ENCODE data around the gene EXOSC9. TPM values are rescaled to one million over a fixed set of nuclear protein-coding genes. Genes with fewer than 3 reads are reported as not detected.

EXOSC9 gene
- total RNA-seq, 2 donors from 2014 or later, result 57.6 to 58.8 TPM

- Mint-ChIP-seq H3K4me1 (peaks cover 6% of the 10 kb centered on the region), H3K4me3 (no peak overlapping the region), H3K27ac (no peak overlapping the region), H3K27me3 (peaks cover 48% of the 10 kb centered on the region), H3K36me3 (ENCODE audit: low read depth) (peaks cover 2% of the 10 kb centered on the region)
- DNase-seq (no peak), ATAC-seq (no peak)
- H3K9me3 ChIP-seq (ENCODE audit: control insufficient read depth, low read length, poor library complexity, severe bottlenecking), result no peaks in the 10 kb centered on the region
Observed at GRCh38 chr4:121792966-121793365, 8.2 kb upstream of the EXOSC9 start.

DNA sequence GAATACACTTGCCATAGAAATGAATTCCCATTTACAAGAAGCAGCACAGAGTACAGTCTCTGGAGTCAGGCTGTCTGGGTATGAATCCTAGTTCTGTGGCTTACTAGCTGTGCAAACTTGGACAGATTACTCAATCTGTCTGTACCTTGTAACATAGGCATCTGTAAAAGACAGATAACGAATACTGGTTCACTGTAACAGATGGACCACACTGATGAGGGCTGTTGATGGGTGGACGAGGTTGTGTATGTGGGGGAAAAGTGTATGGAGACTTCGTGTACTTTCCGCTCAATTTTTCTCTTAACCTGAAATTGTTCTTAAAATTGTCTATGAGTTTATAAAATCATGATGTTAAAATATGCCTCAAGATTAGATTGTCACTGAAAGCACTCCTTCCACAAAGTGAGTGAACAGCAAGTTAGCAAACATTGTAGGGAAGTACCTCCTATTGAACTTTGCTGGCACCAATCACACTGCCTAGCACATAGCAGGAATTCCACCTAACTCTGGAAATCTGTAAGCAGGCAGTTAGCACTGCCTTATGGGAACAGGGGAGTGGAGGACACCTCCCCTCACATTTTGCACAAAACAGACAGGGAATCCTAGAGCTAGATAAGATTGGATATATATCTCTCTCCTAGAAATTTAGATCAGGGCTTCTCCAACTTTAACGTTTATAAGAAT lies 6.5 kb upstream of the EXOSC9 start:
- Mint-ChIP-seq H3K4me3 (no peak overlapping the region), H3K27me3 (peaks cover 31% of the 10 kb centered on the region), H3K27ac (no peak overlapping the region), H3K36me3 (ENCODE audit: low read depth) (no peaks in the 10 kb centered on the region), H3K4me1 (peaks cover 9% of the 10 kb centered on the region)
- no peaks in the 10 kb centered on the region for H3K9me3 ChIP-seq (ENCODE audit: control insufficient read depth, low read length, poor library complexity, severe bottlenecking)
- ATAC-seq (no peak), DNase-seq (no peak)

- no peak for ATAC-seq
- Mint-ChIP-seq H3K27me3 (peaks cover 24% of the 10 kb centered on the region), H3K4me1 (peaks cover 20% of the 10 kb centered on the region), H3K27ac (no peak overlapping the region), H3K36me3 (ENCODE audit: low read depth) (peaks cover 4% of the 10 kb centered on the region), H3K4me3 (peak overlapping the region; percentile 62)
- DNase-seq, result no peak
- no peaks in the 10 kb centered on the region for H3K9me3 ChIP-seq (ENCODE audit: control insufficient read depth, low read length, poor library complexity, severe bottlenecking)
Observed at GRCh38 chr4:121796283-121796682, 4.8 kb upstream of the EXOSC9 start.

DNA sequence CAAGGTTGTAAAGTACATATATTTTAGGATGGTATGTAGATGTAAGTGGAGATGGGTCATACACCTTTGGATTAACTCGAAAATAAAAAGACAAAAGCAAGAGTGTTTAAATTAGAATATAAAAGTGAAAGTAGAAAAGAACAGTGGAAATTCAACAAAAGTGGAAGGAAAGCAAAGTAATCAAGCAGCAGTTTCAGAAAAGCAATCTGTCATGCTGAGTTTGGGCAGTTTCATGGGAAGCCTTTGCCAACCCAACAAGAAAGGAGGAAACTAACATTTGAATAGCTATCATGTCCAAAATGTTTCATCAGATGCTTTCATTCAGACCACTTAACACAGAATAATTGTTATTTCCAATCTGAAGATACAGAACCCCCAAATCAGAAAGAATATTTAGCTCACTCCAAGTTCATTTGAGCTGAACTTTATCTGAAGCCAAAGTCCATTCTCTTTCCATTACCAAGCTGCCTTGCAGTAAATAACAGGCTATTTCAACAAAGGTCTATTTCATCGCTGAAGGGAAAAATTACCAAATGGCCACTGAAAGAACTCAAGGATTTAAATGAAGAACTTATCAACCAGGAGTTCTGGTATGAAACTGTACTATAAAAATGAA lies 1.8 kb upstream of the EXOSC9 start:
- Mint-ChIP-seq H3K27me3 (peaks cover 10% of the 10 kb centered on the region), H3K4me1 (peaks cover 29% of the 10 kb centered on the region), H3K36me3 (ENCODE audit: low read depth) (peaks cover 4% of the 10 kb centered on the region), H3K4me3 (peak overlapping the region; percentile 19), H3K27ac (peak overlapping the region; percentile 99)
- no peaks in the 10 kb centered on the region for H3K9me3 ChIP-seq (ENCODE audit: control insufficient read depth, low read length, poor library complexity, severe bottlenecking)
- ATAC-seq (no peak), DNase-seq (no peak)

DNA sequence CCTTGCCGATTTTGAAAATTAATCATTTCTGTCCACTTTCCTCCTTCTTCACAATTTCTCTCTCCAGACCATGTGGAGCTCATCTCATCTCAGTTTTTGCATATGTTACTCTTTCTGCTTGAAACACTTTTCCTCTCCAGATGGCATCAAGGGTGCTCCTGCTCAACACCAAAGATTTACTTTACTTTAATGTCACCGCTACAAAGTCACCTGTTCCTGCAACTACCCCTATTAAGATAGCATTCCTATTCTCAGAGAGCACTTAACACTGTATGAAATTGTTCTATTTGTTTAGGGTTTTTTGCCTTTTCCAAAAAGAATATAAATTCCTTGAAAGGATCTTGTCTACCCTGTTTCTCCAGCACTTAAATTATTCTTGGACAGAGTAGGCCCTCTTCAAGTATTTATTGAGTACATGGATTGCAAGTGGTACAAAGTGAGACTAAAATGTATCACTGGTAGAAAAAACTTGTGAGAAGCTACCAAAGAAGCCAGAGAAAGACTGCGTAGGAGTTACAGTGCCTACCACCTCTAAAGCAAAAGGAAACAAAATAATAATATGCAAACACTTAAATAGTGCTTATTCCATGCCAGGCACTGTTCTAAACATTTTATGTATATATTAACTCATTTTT lies 1.1 kb upstream of the EXOSC9 start:
- ATAC-seq, result no peak
- Mint-ChIP-seq H3K27me3 (peaks cover 4% of the 10 kb centered on the region), H3K36me3 (ENCODE audit: low read depth) (peaks cover 4% of the 10 kb centered on the region), H3K4me1 (peaks cover 29% of the 10 kb centered on the region), H3K27ac (peak overlapping the region; percentile 99), H3K4me3 (peak overlapping the region; percentile 95)
- no peak for DNase-seq
- no peaks in the 10 kb centered on the region for H3K9me3 ChIP-seq (ENCODE audit: control insufficient read depth, low read length, poor library complexity, severe bottlenecking)

GRCh38 chr4:121800638-121800960 lies 524 bp upstream of the EXOSC9 start:
- peak overlapping the region; percentile 99 for H3K27ac Mint-ChIP-seq
- H3K4me1 Mint-ChIP-seq, result peaks cover 29% of the 10 kb centered on the region
- H3K36me3 Mint-ChIP-seq (ENCODE audit: low read depth), result peaks cover 7% of the 10 kb centered on the region
- H3K4me3 Mint-ChIP-seq, result peak overlapping the region; percentile 95
- peak; percentile 25 for ATAC-seq
- DNase-seq, result no peak
- H3K9me3 ChIP-seq (ENCODE audit: control insufficient read depth, low read length, poor library complexity, severe bottlenecking), result no peaks in the 10 kb centered on the region
- H3K27me3 Mint-ChIP-seq, result peaks cover 4% of the 10 kb centered on the region

DNA sequence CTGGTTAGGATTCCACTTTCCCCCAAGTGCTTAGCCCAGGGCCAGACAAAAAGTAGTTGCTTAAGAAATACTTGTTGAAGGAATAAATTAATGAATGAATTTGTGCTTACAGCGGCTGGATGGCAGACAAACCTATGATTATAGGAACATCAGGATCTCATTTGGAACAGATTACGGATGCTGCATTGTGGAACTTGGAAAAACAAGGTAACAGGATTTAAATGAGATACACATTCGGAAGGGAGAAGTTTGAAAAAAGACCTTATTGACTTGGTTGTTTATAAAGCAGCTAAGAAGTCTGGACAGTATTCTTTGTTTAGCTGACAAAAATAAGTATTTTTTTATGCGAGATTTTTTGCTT lies 572 bp downstream of the EXOSC9 start:
- H3K9me3 ChIP-seq (ENCODE audit: control insufficient read depth, low read length, poor library complexity, severe bottlenecking), result no peaks in the 10 kb centered on the region
- ATAC-seq (no peak), DNase-seq (no peak)
- H3K4me1 Mint-ChIP-seq, result peaks cover 25% of the 10 kb centered on the region
- H3K27me3 Mint-ChIP-seq, result no peaks in the 10 kb centered on the region
- peaks cover 7% of the 10 kb centered on the region for H3K36me3 Mint-ChIP-seq (ENCODE audit: low read depth)
- peak overlapping the region; percentile 95 for H3K4me3 Mint-ChIP-seq
- peak overlapping the region; percentile 99 for H3K27ac Mint-ChIP-seq

GRCh38 chr4:121806411-121806810 lies 5.3 kb downstream of the EXOSC9 start:
- Mint-ChIP-seq H3K27ac (no peak overlapping the region), H3K4me1 (peaks cover 14% of the 10 kb centered on the region), H3K36me3 (ENCODE audit: low read depth) (peaks cover 8% of the 10 kb centered on the region), H3K27me3 (no peaks in the 10 kb centered on the region), H3K4me3 (no peak overlapping the region)
- no peaks in the 10 kb centered on the region for H3K9me3 ChIP-seq (ENCODE audit: control insufficient read depth, low read length, poor library complexity, severe bottlenecking)
- no peak for DNase-seq
- no peak for ATAC-seq

GRCh38 chr4:121811122-121811521 lies 10.0 kb downstream of the EXOSC9 start:
- Mint-ChIP-seq H3K27ac (no peak overlapping the region), H3K36me3 (ENCODE audit: low read depth) (peaks cover 9% of the 10 kb centered on the region)

DNA sequence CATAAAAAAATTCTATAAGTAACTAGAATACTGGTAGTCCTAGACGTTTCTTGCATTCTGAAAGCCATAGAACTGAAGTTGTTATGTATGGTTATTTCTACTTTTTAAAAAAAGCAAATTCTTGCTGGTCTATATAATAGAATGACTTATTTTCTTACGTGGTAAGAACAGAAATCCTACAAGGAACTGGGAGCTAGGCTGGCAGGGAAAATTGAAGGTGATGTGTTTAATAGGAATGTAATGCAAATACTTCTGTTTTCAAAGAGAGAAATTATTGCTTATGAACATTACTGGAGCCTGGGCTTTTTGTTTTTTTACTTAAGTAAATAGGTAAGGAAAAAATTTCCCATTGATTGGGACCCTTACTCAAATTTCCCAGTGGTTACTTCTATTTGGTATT lies 13.6 kb downstream of the EXOSC9 start:
- peak overlapping the region; percentile 47 for H3K27ac Mint-ChIP-seq
- no peaks in the 10 kb centered on the region for H3K9me3 ChIP-seq (ENCODE audit: control insufficient read depth, low read length, poor library complexity, severe bottlenecking)
- DNase-seq (no peak), ATAC-seq (no peak)
- no peak overlapping the region for H3K4me3 Mint-ChIP-seq
- peaks cover 9% of the 10 kb centered on the region for H3K4me1 Mint-ChIP-seq
- no peaks in the 10 kb centered on the region for H3K27me3 Mint-ChIP-seq
- peaks cover 6% of the 10 kb centered on the region for H3K36me3 Mint-ChIP-seq (ENCODE audit: low read depth)

More at GRCh38 chr4:121811122-121811521, 10.0 kb downstream of the EXOSC9 start:
- DNase-seq (no peak), ATAC-seq (no peak)
- Mint-ChIP-seq H3K4me1 (peaks cover 5% of the 10 kb centered on the region), H3K4me3 (no peak overlapping the region), H3K27me3 (no peaks in the 10 kb centered on the region)
- no peaks in the 10 kb centered on the region for H3K9me3 ChIP-seq (ENCODE audit: control insufficient read depth, low read length, poor library complexity, severe bottlenecking)

- Mint-ChIP-seq H3K36me3 (ENCODE audit: low read depth) (peaks cover 6% of the 10 kb centered on the region), H3K4me1 (peaks cover 9% of the 10 kb centered on the region), H3K27me3 (no peaks in the 10 kb centered on the region)
Observed at GRCh38 chr4:121817006-121817405, 15.9 kb downstream of the EXOSC9 start.

DNA sequence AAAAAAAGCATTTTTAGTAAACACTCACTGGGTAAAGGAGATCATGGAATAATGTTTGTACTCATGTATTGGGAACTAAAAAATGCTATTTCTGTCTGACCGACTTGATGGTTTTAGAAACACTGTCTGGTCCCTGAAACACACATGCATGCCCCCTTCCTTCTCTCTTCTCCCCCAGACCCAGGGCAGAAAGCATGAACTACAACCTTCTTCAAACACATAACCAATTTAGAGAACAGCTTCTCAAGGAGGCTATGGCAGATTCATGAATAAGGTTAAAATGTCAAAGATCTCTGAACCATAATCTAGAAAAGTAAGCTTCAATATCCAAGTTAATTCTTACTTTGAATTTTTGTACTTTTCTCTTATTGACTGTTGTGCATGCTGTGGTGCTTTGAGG lies 16.6 kb downstream of the EXOSC9 start:
- Mint-ChIP-seq H3K27ac (peak overlapping the region; percentile 91), H3K27me3 (no peaks in the 10 kb centered on the region), H3K36me3 (ENCODE audit: low read depth) (peaks cover 6% of the 10 kb centered on the region), H3K4me1 (peaks cover 14% of the 10 kb centered on the region), H3K4me3 (peak overlapping the region; percentile 15)
- DNase-seq, result no peak
- no peak for ATAC-seq
- H3K9me3 ChIP-seq (ENCODE audit: control insufficient read depth, low read length, poor library complexity, severe bottlenecking), result no peaks in the 10 kb centered on the region

More at GRCh38 chr4:121817006-121817405, 15.9 kb downstream of the EXOSC9 start:
- ATAC-seq, result no peak
- H3K4me3 Mint-ChIP-seq, result no peak overlapping the region
- no peak for DNase-seq
- H3K9me3 ChIP-seq (ENCODE audit: control insufficient read depth, low read length, poor library complexity, severe bottlenecking), result no peaks in the 10 kb centered on the region
- no peak overlapping the region for H3K27ac Mint-ChIP-seq

- DNase-seq (no peak), ATAC-seq (no peak)
- Mint-ChIP-seq H3K36me3 (ENCODE audit: low read depth) (peaks cover 6% of the 10 kb centered on the region), H3K27ac (peak overlapping the region; percentile 91), H3K4me1 (peaks cover 18% of the 10 kb centered on the region), H3K27me3 (no peaks in the 10 kb centered on the region), H3K4me3 (peak overlapping the region; percentile 15)
- H3K9me3 ChIP-seq (ENCODE audit: control insufficient read depth, low read length, poor library complexity, severe bottlenecking), result no peaks in the 10 kb centered on the region
Observed at GRCh38 chr4:121818215-121818614, 17.1 kb downstream of the EXOSC9 start.
